Calu3 (cell line): ENCODE results near the gene LDLRAD4. TPM values are rescaled to one million over a fixed set of nuclear protein-coding genes. Genes with fewer than 3 reads are reported as not detected.

Experiments used
- BruUV-seq: library from RNA; stranded (reverse); fragments of 400-500 nt; replicated peaks from 2 replicates; lab custom pipeline; 2021; lab: Mats Ljungman, UMichigan
- CTCF ChIA-PET: fragments of 300-600 bp; sonication (Branson Sonifier 250); formaldehyde crosslinking; loops from one replicate; lab custom pipeline; 2022; ENCODE audit warnings: antibody characterized with exemption; lab: Charles Lee
- DNase-seq: peaks from one replicate; pipeline ENCODE4 v3.0.0; 2022
- H3K27ac Mint-ChIP-seq: one replicate; pipeline ENCODE4 v1.8.0; 2022; ENCODE audit warnings: mixed read lengths; ENCODE audit not compliant: unreplicated experiment
- H3K27me3 Mint-ChIP-seq: one replicate; pipeline ENCODE4 v1.8.0; 2022; ENCODE audit warnings: mixed read lengths; ENCODE audit not compliant: unreplicated experiment
- H3K36me3 Mint-ChIP-seq: one replicate; pipeline ENCODE4 v1.8.0; 2022; ENCODE audit warnings: mild to moderate bottlenecking, moderate library complexity, mixed read lengths; ENCODE audit not compliant: insufficient read depth, unreplicated experiment
- H3K4me1 Mint-ChIP-seq: one replicate; pipeline ENCODE4 v1.8.0; 2022; ENCODE audit warnings: mild to moderate bottlenecking, low read depth, mixed read lengths; ENCODE audit not compliant: unreplicated experiment
- H3K4me3 Mint-ChIP-seq: one replicate; pipeline ENCODE4 v1.8.0; 2022; ENCODE audit warnings: mild to moderate bottlenecking, low read depth, moderate library complexity, mixed read lengths; ENCODE audit not compliant: unreplicated experiment
- H3K9me3 Mint-ChIP-seq: one replicate; pipeline ENCODE4 v1.8.0; 2022; ENCODE audit warnings: low read depth, mixed read lengths; ENCODE audit not compliant: unreplicated experiment
- intact Hi-C: fragments of 100-400 bp; cut with micrococcal nuclease; formaldehyde crosslinking; loops from one replicate; pipeline ENCODE4 v1.10.0; 2022; ENCODE audit not compliant: unreplicated experiment
- total RNA-seq: library from RNA; stranded (reverse); gene quantifications from 2 replicates; pipeline ENCODE4 v1.2.3, GENCODE V29; 2022
- TF ChIP-seq, protein P1 (sequence below): fragments of 200-600 bp; IDR thresholded peaks from one replicate; pipeline ENCODE4 v1.8.0; 2022; ENCODE audit warnings: antibody characterized with exemption; ENCODE audit not compliant: unreplicated experiment

Gene LDLRAD4
- total RNA-seq, 1 experiment from 2014 or later, result 0.50 TPM

DNA sequence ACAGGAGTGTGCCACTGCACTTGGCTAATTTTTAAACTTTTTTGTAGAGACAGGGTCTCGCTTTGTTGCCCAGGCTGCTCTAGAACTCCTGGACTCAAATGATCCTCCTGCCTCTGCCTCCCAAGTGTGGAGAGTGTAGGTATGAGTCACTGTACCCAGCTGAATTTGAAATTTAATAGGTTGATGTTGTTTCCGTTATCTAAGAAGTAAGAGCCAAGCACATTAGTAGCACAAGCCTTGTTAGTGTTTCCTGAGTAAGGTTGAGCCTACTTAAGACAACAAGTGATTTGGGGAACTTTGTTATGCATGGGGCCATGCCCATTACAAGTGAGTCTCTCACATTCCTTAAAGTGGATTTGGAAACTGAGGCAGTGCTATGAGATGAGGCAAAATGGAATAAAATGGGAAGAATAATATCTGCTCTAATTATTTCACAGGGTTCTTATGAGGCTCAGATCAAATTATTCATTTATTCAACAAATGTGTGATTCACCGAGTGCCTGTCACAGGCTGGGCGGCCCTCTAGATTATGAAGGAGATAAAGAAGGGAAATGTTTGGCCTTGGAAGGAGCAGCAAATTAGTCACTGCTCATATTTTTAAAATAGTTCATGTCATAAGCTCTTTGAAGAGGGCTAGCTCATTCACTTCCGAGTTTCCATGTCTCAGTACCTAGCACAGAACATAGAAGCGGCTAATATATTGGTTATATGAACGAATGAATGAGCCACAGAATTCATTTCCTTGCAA is 217.2 kb downstream of the LDLRAD4 start:
- CTCF ChIA-PET, result interaction anchor here (0.6 kb wide), 1 partner anchor 224 kb away, joined by 3 read pairs; no protein-coding TSS in a partner anchor
- no TSS peak for BruUV-seq
- no peak for DNase-seq
- Mint-ChIP-seq H3K4me1 (no peaks in the 10 kb centered on the region), H3K4me3 (no peak overlapping the region), H3K27me3 (peaks cover 64% of the 10 kb centered on the region), H3K36me3 (no peaks in the 10 kb centered on the region), H3K9me3 (no peaks in the 10 kb centered on the region), H3K27ac (no peak overlapping the region)
- TF ChIP-seq, protein P1, sequence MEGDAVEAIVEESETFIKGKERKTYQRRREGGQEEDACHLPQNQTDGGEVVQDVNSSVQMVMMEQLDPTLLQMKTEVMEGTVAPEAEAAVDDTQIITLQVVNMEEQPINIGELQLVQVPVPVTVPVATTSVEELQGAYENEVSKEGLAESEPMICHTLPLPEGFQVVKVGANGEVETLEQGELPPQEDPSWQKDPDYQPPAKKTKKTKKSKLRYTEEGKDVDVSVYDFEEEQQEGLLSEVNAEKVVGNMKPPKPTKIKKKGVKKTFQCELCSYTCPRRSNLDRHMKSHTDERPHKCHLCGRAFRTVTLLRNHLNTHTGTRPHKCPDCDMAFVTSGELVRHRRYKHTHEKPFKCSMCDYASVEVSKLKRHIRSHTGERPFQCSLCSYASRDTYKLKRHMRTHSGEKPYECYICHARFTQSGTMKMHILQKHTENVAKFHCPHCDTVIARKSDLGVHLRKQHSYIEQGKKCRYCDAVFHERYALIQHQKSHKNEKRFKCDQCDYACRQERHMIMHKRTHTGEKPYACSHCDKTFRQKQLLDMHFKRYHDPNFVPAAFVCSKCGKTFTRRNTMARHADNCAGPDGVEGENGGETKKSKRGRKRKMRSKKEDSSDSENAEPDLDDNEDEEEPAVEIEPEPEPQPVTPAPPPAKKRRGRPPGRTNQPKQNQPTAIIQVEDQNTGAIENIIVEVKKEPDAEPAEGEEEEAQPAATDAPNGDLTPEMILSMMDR, result no peak
- intact Hi-C loops, result loop anchor here (10.0 kb wide), 1 partner anchor 139 kb away; no protein-coding TSS in a partner anchor

DNA sequence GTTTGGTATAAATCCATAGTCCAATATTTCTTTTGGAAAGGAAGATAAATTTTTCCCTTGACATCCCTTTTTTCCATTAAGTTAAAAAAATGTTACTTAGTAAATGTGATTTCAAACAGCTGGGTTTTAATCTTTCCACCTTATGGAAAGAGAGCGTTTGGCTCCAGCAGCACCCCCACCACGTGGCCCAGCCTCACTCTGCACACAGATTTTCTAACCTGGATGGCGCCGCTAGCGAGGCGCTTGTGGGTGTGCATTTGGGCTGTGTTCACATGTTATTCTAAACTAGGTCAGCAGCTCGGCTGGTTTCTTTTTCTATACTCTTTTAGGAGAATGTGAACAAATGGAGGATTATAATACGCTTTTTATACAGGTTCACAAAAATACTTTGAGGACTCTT is 218.0 kb downstream of the LDLRAD4 start:
- H3K27me3 Mint-ChIP-seq, result peaks cover 64% of the 10 kb centered on the region
- H3K9me3 Mint-ChIP-seq, result no peaks in the 10 kb centered on the region
- no peaks in the 10 kb centered on the region for H3K36me3 Mint-ChIP-seq
- CTCF ChIA-PET, result interaction anchor here (0.6 kb wide), 1 partner anchor 225 kb away, joined by 3 read pairs; no protein-coding TSS in a partner anchor
- no peak overlapping the region for H3K27ac Mint-ChIP-seq
- no TSS peak for BruUV-seq
- TF ChIP-seq, protein P1, result no peak
- intact Hi-C loops, result loop anchor here (10.0 kb wide), 1 partner anchor 138 kb away; no protein-coding TSS in a partner anchor
- H3K4me1 Mint-ChIP-seq, result no peaks in the 10 kb centered on the region
- no peak for DNase-seq
- H3K4me3 Mint-ChIP-seq, result no peak overlapping the region

- BruUV-seq, result no TSS peak
- H3K36me3 Mint-ChIP-seq, result no peaks in the 10 kb centered on the region
- H3K9me3 Mint-ChIP-seq, result no peaks in the 10 kb centered on the region
- CTCF ChIA-PET, result no interaction called here
- DNase-seq, result no peak
- H3K27ac Mint-ChIP-seq, result no peak overlapping the region
- intact Hi-C loops, result loop anchor here (10.0 kb wide), 1 partner anchor 138 kb away; no protein-coding TSS in a partner anchor
- TF ChIP-seq, protein P1, result no peak
- no peak overlapping the region for H3K4me3 Mint-ChIP-seq
- no peaks in the 10 kb centered on the region for H3K4me1 Mint-ChIP-seq
- peaks cover 64% of the 10 kb centered on the region for H3K27me3 Mint-ChIP-seq
Measured at GRCh38 chr18:13437034-13437433, 218.5 kb downstream of the LDLRAD4 start.

- H3K36me3 Mint-ChIP-seq, result no peaks in the 10 kb centered on the region
- H3K4me1 Mint-ChIP-seq, result no peaks in the 10 kb centered on the region
- BruUV-seq, result no TSS peak
- CTCF ChIA-PET, result no interaction called here
- H3K27ac Mint-ChIP-seq, result no peak overlapping the region
- TF ChIP-seq, protein P1, result no peak
- peaks cover 64% of the 10 kb centered on the region for H3K27me3 Mint-ChIP-seq
- intact Hi-C loops, result loop anchor here (10.0 kb wide), 1 partner anchor 137 kb away; no protein-coding TSS in a partner anchor
- H3K9me3 Mint-ChIP-seq, result no peaks in the 10 kb centered on the region
- no peak for DNase-seq
- H3K4me3 Mint-ChIP-seq, result no peak overlapping the region
Measured at GRCh38 chr18:13437796-13438506, 219.4 kb downstream of the LDLRAD4 start.
